ENCODE measurements around the gene ITM2C. TPM values are rescaled to one million over a fixed set of nuclear protein-coding genes. Genes with fewer than 3 reads are reported as not detected.
A peak's percentile ranks its signal among the peaks of the same experiment; 100 is the strongest.

Gene ITM2C
- total and polyA plus RNA-seq, 3 experiments from 2014 or later = 50.1 to 58.6 (median 56.1) TPM

DNA sequence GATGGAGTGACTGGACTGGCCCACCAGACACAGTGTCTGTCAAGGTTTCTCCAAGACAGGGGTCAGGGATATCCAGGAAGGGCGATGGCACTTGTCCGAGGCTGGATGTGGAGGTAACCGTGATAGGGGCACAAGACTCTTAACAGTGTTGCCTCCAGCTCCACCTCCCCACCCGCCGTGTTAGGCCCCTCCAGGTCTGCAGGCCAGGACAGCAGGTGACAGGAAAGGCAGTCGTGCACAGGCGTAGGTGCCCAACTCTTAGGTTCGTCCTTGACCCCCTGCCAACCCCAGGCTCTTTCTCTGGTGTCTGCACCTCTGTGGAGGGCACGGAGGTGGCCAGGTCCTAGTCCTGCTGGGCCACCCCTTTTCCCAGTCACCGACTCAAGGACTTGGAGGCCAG, 10.1 kb downstream of the ITM2C start:
- H3K27me3 ChIP-seq (ENCODE audit: insufficient read depth, low read length, poor library complexity, severe bottlenecking) = no peaks in the 10 kb centered on the region
- no peak overlapping the region for H3K4me3 ChIP-seq (ENCODE audit: low read length)
- H3K4me1 Mint-ChIP-seq = peaks cover 31 to 73% (median 31%) of the 10 kb centered on the region in 3 donors
- no peak overlapping the region for H3K27ac ChIP-seq (ENCODE audit: low read depth, low read length)
- POLR2A ChIA-PET = no interaction called here
- CTCF ChIA-PET = interaction anchor here (5.1 kb wide), 1 partner anchor 9 kb away, joined by 44 read pairs; the partner anchor contains the start of gene ITM2C
- H3K27me3 Mint-ChIP-seq = peaks cover 0 to 2% of the 10 kb centered on the region in 2 donors
- no peaks in the 10 kb centered on the region for H3K9me3 ChIP-seq (ENCODE audit: low read length)
- H3K27ac Mint-ChIP-seq = no peak overlapping the region
- peaks cover 0 to 2% (median 0%) of the 10 kb centered on the region in 5 donors for H3K9me3 Mint-ChIP-seq
- no peak overlapping the region for H3K4me3 Mint-ChIP-seq
- H3K36me3 ChIP-seq (ENCODE audit: insufficient read depth, low read length) = no peaks in the 10 kb centered on the region
- H3K4me1 ChIP-seq (ENCODE audit: insufficient read depth, low read length) = peaks cover 21% of the 10 kb centered on the region
- no peak for DNase-seq
- H3K36me3 Mint-ChIP-seq = peaks cover 0 to 30% (median 2%) of the 10 kb centered on the region in 3 donors

DNA sequence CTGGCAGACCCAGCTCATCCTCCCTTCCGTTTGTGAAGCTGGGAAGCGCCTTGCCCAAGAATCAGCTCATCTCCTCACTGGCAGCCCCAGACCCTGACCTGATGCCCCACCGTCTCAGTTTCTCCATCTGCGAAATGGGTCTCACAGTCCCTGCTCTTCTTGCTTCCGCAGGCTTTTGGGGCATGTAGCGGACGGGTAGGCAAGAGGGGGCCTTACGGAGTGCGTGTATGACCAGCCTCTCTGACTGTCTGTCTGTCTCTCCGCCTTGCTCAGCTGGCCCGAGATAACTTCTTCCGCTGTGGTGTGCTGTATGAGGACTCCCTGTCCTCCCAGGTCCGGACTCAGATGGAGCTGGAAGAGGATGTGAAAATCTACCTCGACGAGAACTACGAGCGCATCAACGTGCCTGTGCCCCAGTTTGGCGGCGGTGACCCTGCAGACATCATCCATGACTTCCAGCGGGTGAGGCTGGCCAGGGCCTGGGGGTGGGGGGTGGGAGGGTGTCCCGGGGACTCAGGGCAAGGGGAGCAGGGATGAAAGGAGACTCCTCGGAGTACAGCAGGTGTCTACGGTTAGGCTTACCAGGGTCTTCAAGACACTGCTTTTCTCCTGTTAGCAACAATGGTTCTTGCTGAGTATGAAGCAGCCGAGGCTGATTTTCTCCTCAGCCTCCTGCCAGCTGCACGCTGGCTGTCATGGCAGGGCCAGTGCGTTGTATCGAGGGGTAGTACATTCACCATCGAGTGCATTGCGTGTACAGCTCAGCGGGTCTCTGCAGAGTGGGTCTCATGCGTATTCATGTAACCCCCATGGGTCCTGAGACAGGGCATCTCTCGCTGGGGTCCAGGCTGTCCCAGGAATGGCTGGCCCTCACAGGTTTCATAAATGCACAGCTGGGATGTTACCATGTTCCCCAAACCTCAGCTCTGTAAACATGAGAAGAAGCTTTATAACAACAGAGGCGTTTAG, 10.9 kb downstream of the ITM2C start:
- Histone ChIP-seq H3K4me3 (ENCODE audit: low read length) (no peak overlapping the region), H3K27ac (ENCODE audit: low read depth, low read length) (no peak overlapping the region), H3K9me3 (ENCODE audit: low read length) (no peaks in the 10 kb centered on the region), H3K36me3 (ENCODE audit: insufficient read depth, low read length) (no peaks in the 10 kb centered on the region), H3K27me3 (ENCODE audit: insufficient read depth, low read length, poor library complexity, severe bottlenecking) (no peaks in the 10 kb centered on the region), H3K4me1 (ENCODE audit: insufficient read depth, low read length) (peaks cover 21% of the 10 kb centered on the region)
- POLR2A ChIA-PET = interaction anchor here (0.6 kb wide), 1 partner anchor 8 kb away, joined by 3 read pairs; no protein-coding TSS in a partner anchor
- no peak for DNase-seq
- peaks cover 0 to 30% (median 2%) of the 10 kb centered on the region in 3 donors for H3K36me3 Mint-ChIP-seq
- H3K9me3 Mint-ChIP-seq = peaks cover 0 to 2% (median 0%) of the 10 kb centered on the region in 5 donors
- peak overlapping the region in 1 of 7 donors; percentile 5 for H3K4me3 Mint-ChIP-seq
- H3K27me3 Mint-ChIP-seq = peaks cover 0 to 2% of the 10 kb centered on the region in 2 donors
- CTCF ChIA-PET = interaction anchor here (1.1 to 5.1 kb wide), 6 partner anchors 10 to 112 kb away, joined by 3 to 44 read pairs (median 5); partner anchors contain the start of gene ITM2C
- peaks cover 31 to 66% (median 31%) of the 10 kb centered on the region in 3 donors for H3K4me1 Mint-ChIP-seq
- peak overlapping the region in 3 of 8 donors; percentile 21 to 92 (median 56) for H3K27ac Mint-ChIP-seq

DNA sequence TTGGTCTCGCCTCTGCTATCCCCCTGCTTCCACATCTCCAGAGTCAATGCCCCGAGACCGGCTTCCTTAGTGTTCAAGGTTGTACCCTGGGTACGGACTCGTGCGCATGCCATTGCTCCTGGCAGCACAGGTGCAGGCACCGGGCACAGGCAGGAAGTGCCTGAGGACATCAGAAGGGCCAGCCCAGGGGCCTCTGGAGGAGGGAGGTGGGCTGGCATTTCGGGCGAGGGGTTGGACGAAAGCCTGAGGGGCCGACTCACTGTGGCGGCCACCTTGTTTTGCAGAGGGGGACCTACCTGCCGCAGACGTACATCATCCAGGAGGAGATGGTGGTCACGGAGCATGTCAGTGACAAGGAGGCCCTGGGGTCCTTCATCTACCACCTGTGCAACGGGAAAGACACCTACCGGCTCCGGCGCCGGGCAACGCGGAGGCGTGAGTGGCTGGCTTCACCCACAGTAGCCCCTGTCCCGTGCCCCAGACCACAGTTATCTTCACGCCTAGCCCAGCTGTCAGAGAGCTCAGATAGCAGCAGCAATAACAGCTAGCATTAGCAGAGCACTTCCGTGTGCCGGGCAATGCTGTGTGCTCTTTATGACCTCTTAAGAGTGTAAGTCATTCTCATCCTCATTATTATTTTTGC, 12.5 kb downstream of the ITM2C start:
- H3K27ac ChIP-seq (ENCODE audit: low read depth, low read length) = no peak overlapping the region
- H3K27me3 ChIP-seq (ENCODE audit: insufficient read depth, low read length, poor library complexity, severe bottlenecking) = no peaks in the 10 kb centered on the region
- POLR2A ChIA-PET = interaction anchor here (0.5 to 2.1 kb wide), 3 partner anchors 10 to 70 kb away, joined by 3 to 20 read pairs (median 8); partner anchors contain the start of gene ITM2C
- H3K4me3 Mint-ChIP-seq = peak overlapping the region; percentile 75 to 84 (median 78)
- H3K4me3 ChIP-seq (ENCODE audit: low read length) = peak overlapping the region; percentile 32
- H3K9me3 Mint-ChIP-seq = peaks cover 0 to 2% (median 0%) of the 10 kb centered on the region in 5 donors
- H3K27me3 Mint-ChIP-seq = peaks cover 0 to 2% of the 10 kb centered on the region in 2 donors
- H3K4me1 Mint-ChIP-seq = peaks cover 31 to 60% (median 31%) of the 10 kb centered on the region in 3 donors
- CTCF ChIA-PET = interaction anchor here (0.8 to 5.1 kb wide), 13 partner anchors 11 to 176 kb away, joined by 3 to 44 read pairs (median 5); partner anchors contain the start of gene ITM2C
- H3K27ac Mint-ChIP-seq = peak overlapping the region; percentile 83 to 97 (median 94)
- no peaks in the 10 kb centered on the region for H3K9me3 ChIP-seq (ENCODE audit: low read length)
- no peaks in the 10 kb centered on the region for H3K36me3 ChIP-seq (ENCODE audit: insufficient read depth, low read length)
- H3K4me1 ChIP-seq (ENCODE audit: insufficient read depth, low read length) = peaks cover 21% of the 10 kb centered on the region
- DNase-seq = no peak
- H3K36me3 Mint-ChIP-seq = peaks cover 0 to 30% (median 2%) of the 10 kb centered on the region in 3 donors

DNA sequence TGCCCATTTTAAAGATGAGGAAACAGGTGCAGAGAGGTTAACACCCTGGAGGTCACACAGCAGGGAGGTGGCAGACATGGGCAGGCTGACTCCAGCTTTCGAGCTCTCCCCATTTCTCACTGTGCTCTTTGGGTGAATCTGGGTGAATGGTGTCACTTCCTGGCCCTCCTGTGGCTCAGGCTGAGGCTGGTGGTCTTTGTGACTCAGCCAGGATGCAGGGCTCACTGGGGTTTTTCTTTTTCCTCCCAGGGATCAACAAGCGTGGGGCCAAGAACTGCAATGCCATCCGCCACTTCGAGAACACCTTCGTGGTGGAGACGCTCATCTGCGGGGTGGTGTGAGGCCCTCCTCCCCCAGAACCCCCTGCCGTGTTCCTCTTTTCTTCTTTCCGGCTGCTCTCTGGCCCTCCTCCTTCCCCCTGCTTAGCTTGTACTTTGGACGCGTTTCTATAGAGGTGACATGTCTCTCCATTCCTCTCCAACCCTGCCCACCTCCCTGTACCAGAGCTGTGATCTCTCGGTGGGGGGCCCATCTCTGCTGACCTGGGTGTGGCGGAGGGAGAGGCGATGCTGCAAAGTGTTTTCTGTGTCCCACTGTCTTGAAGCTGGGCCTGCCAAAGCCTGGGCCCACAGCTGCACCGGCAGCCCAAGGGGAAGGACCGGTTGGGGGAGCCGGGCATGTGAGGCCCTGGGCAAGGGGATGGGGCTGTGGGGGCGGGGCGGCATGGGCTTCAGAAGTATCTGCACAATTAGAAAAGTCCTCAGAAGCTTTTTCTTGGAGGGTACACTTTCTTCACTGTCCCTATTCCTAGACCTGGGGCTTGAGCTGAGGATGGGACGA, 13.2 kb downstream of the ITM2C start:
- Histone ChIP-seq H3K4me3 (ENCODE audit: low read length) (no peak overlapping the region), H3K9me3 (ENCODE audit: low read length) (no peaks in the 10 kb centered on the region), H3K27me3 (ENCODE audit: insufficient read depth, low read length, poor library complexity, severe bottlenecking) (no peaks in the 10 kb centered on the region), H3K27ac (ENCODE audit: low read depth, low read length) (no peak overlapping the region), H3K4me1 (ENCODE audit: insufficient read depth, low read length) (peaks cover 21% of the 10 kb centered on the region), H3K36me3 (ENCODE audit: insufficient read depth, low read length) (no peaks in the 10 kb centered on the region)
- peaks cover 0 to 30% (median 2%) of the 10 kb centered on the region in 3 donors for H3K36me3 Mint-ChIP-seq
- POLR2A ChIA-PET = interaction anchor here (0.5 to 2.1 kb wide), 6 partner anchors 11 to 70 kb away, joined by 3 to 20 read pairs (median 4); partner anchors contain the start of gene ITM2C
- peak; percentile 51 to 90 (median 67) for DNase-seq
- peaks cover 0 to 2% (median 0%) of the 10 kb centered on the region in 5 donors for H3K9me3 Mint-ChIP-seq
- H3K4me1 Mint-ChIP-seq = peaks cover 31 to 59% (median 31%) of the 10 kb centered on the region in 3 donors
- H3K27ac Mint-ChIP-seq = peak overlapping the region; percentile 83 to 97 (median 94)
- CTCF ChIA-PET = interaction anchor here (0.8 to 5.1 kb wide), 15 partner anchors 12 to 175 kb away, joined by 3 to 44 read pairs (median 4); partner anchors contain the start of gene ITM2C
- peaks cover 0 to 2% of the 10 kb centered on the region in 2 donors for H3K27me3 Mint-ChIP-seq
- H3K4me3 Mint-ChIP-seq = peak overlapping the region; percentile 75 to 84 (median 78)

DNA sequence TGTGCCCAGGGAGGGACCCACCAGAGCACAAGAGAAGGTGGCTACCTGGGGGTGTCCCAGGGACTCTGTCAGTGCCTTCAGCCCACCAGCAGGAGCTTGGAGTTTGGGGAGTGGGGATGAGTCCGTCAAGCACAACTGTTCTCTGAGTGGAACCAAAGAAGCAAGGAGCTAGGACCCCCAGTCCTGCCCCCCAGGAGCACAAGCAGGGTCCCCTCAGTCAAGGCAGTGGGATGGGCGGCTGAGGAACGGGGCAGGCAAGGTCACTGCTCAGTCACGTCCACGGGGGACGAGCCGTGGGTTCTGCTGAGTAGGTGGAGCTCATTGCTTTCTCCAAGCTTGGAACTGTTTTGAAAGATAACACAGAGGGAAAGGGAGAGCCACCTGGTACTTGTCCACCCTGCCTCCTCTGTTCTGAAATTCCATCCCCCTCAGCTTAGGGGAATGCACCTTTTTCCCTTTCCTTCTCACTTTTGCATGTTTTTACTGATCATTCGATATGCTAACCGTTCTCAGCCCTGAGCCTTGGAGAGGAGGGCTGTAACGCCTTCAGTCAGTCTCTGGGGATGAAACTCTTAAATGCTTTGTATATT, 14.0 kb downstream of the ITM2C start:
- Mint-ChIP-seq H3K4me3 (peak overlapping the region in 6 of 7 donors; percentile 11 to 60 (median 27)), H3K4me1 (peaks cover 35 to 60% (median 36%) of the 10 kb centered on the region in 3 donors), H3K27me3 (peaks cover 0 to 5% of the 10 kb centered on the region in 2 donors), H3K9me3 (peaks cover 0 to 2% (median 0%) of the 10 kb centered on the region in 5 donors), H3K27ac (peak overlapping the region; percentile 64 to 94 (median 83)), H3K36me3 (peaks cover 0 to 30% (median 2%) of the 10 kb centered on the region in 3 donors)
- ChIA-PET POLR2A (interaction anchor here (0.6 to 2.1 kb wide), 4 partner anchors 12 to 23 kb away, joined by 3 to 20 read pairs (median 4); partner anchors contain the start of gene ITM2C), CTCF (interaction anchor here (0.5 to 5.1 kb wide), 10 partner anchors 13 to 174 kb away, joined by 3 to 44 read pairs (median 4); partner anchors contain the start of genes GPR55 and ITM2C)
- Histone ChIP-seq H3K4me3 (ENCODE audit: low read length) (no peak overlapping the region), H3K36me3 (ENCODE audit: insufficient read depth, low read length) (no peaks in the 10 kb centered on the region), H3K27ac (ENCODE audit: low read depth, low read length) (no peak overlapping the region), H3K27me3 (ENCODE audit: insufficient read depth, low read length, poor library complexity, severe bottlenecking) (no peaks in the 10 kb centered on the region), H3K4me1 (ENCODE audit: insufficient read depth, low read length) (peaks cover 21% of the 10 kb centered on the region), H3K9me3 (ENCODE audit: low read length) (no peaks in the 10 kb centered on the region)
- no peak for DNase-seq

DNA sequence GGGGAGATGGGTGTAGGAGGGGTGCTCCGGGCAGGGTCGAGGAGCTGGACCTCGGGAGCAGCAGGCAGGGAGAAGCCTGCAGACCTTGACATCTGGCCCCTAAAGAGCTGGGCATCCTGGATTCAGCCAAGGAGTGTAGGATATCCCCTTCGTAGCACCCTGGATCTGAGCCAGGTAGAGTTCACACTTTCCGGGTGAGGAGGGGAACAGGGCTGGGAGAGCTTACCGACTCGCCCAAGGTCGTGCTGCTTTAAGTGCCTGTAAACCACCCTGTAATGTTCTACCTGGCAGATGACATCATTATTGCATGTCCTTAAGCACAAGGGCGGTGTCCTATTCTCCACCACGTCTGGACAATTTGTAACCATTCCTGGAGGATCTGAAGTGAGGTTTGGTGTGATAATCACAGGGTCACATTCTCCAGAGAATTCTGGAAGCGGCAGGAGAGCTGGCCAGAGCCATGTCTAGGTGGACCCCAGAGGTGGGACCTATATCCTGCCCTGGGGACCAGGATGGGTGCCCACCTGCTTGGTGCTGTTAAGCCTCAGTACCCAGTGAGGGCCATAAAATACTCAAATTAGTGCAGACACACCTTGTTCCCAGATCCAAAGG, 14.6 kb downstream of the ITM2C start:
- POLR2A ChIA-PET = interaction anchor here (1.0 to 1.6 kb wide), 2 partner anchors 14 to 15 kb away, joined by 3 to 4 read pairs; partner anchors contain the start of gene ITM2C
- no peak overlapping the region for H3K27ac ChIP-seq (ENCODE audit: low read depth, low read length)
- CTCF ChIA-PET = interaction anchor here (0.5 to 5.1 kb wide), 6 partner anchors 13 to 173 kb away, joined by 3 to 44 read pairs (median 4); partner anchors contain the start of genes GPR55 and ITM2C

More for the DNA sequence above, 14.6 kb downstream of the ITM2C start:
- Mint-ChIP-seq H3K4me1 (peaks cover 37 to 58% (median 39%) of the 10 kb centered on the region in 3 donors), H3K27ac (peak overlapping the region in 5 of 8 donors; percentile 66 to 89 (median 83)), H3K27me3 (peaks cover 0 to 3% of the 10 kb centered on the region in 2 donors), H3K9me3 (peaks cover 0 to 2% (median 0%) of the 10 kb centered on the region in 5 donors), H3K36me3 (peaks cover 0 to 27% (median 2%) of the 10 kb centered on the region in 3 donors), H3K4me3 (peak overlapping the region in 1 of 7 donors; percentile 60)
- Histone ChIP-seq H3K4me3 (ENCODE audit: low read length) (no peak overlapping the region), H3K9me3 (ENCODE audit: low read length) (no peaks in the 10 kb centered on the region), H3K27me3 (ENCODE audit: insufficient read depth, low read length, poor library complexity, severe bottlenecking) (no peaks in the 10 kb centered on the region), H3K4me1 (ENCODE audit: insufficient read depth, low read length) (peaks cover 21% of the 10 kb centered on the region), H3K36me3 (ENCODE audit: insufficient read depth, low read length) (no peaks in the 10 kb centered on the region)
- no peak for DNase-seq
